Endothelial cell of umbilical vein (primary cell): Measurements from ENCODE around the gene NUDT15. TPM values are rescaled to one million over a fixed set of nuclear protein-coding genes. Genes with fewer than 3 reads are reported as not detected.

Experiments
- BruUV-seq: library from RNA; stranded (reverse); fragments of 400-500 nt; replicated peaks from 2 replicates; lab custom pipeline; 2021; lab: Mats Ljungman, UMichigan
- CTCF ChIA-PET: fragments of 300-600, 350-600 bp; sonication (Branson Sonifier 250); formaldehyde crosslinking; loops from one replicate; lab custom pipeline; 2021; ENCODE audit warnings: antibody characterized with exemption, inconsistent platforms; lab: Charles Lee
- POLR2A ChIA-PET: fragments of 300-600, 350-600 bp; sonication (Branson Sonifier 250); formaldehyde crosslinking; loops from one replicate; lab custom pipeline; 2021; ENCODE audit warnings: antibody characterized with exemption, inconsistent platforms; lab: Charles Lee
- DNase-seq: peaks from one replicate; pipeline ENCODE4 v3.0.0-alpha.2; 2011; ENCODE audit warnings: low read depth, low spot score
- FAIRE-seq: peaks from 2 replicates; lab custom pipeline; 2011; peaks lifted over from hg19 to GRCh38; lab: Jason Lieb, UNC
- H2AFZ ChIP-seq: 2 replicates; pipeline ENCODE4 v1.6.0; 2012; ENCODE audit warnings: low read depth, low read length, control low read depth, inconsistent platforms
- H3K27ac ChIP-seq: 2 replicates; pipeline ENCODE4 v1.5.1; 2011; ENCODE audit warnings: low read depth, mild to moderate bottlenecking, control low read depth, low read length, moderate library complexity; ENCODE audit not compliant: insufficient read depth
- H3K27me3 ChIP-seq, 2 experiments: 2 replicates each; pipeline versions ENCODE4 v1.6.0 to v1.6.1; 2011; ENCODE audit warnings: low read length in 2 of 2, mixed read lengths in 1 of 2; ENCODE audit not compliant: control insufficient read depth in 2 of 2, insufficient read depth in 2 of 2
- H3K36me3 ChIP-seq, 2 experiments: 2 replicates in 1 of 2; 3 replicates in 1 of 2; pipeline ENCODE4 v1.5.1; 2011; ENCODE audit warnings: low read length in 2 of 2, mild to moderate bottlenecking in 1 of 2, moderate library complexity in 1 of 2; ENCODE audit not compliant: control insufficient read depth in 2 of 2, insufficient read depth in 2 of 2; ENCODE audit errors: extremely low read depth in 1 of 2
- H3K4me1 ChIP-seq: 3 replicates; pipeline ENCODE4 v1.5.1; 2011; ENCODE audit warnings: mild to moderate bottlenecking, low read length; ENCODE audit not compliant: control insufficient read depth, insufficient read depth; ENCODE audit errors: extremely low read depth
- H3K4me2 ChIP-seq: 2 replicates; pipeline ENCODE4 v1.6.1; 2011; ENCODE audit warnings: low read length, control low read depth, mixed read lengths; ENCODE audit not compliant: insufficient read depth
- H3K4me3 ChIP-seq, 3 experiments: fragments of 200-600 bp in 1 of 3; sonication (generic), shearing (Covaris generic) in 1 of 3; replicated peaks in 1 of 3; 2 replicates each; pipeline ENCODE4 v1.5.1; 2011 to 2016; ENCODE audit warnings: control low read depth in 3 of 3, low read length in 3 of 3, mild to moderate bottlenecking in 2 of 3, inconsistent platforms in 1 of 3, low read depth in 1 of 3, moderate library complexity in 1 of 3; ENCODE audit not compliant: insufficient read depth in 1 of 3
- H3K79me2 ChIP-seq: 2 replicates; pipeline ENCODE4 v1.6.0; 2012; ENCODE audit warnings: low read length, inconsistent platforms; ENCODE audit not compliant: control insufficient read depth, insufficient read depth
- H3K9ac ChIP-seq: replicated peaks from 2 replicates; pipeline ENCODE3; 2011; ENCODE audit warnings: low read length, control low read depth; ENCODE audit not compliant: insufficient read depth; ENCODE audit errors: extremely low read depth
- H3K9me1 ChIP-seq: replicated peaks from 3 replicates; pipeline ENCODE4 v1.6.0; 2011; ENCODE audit warnings: mild to moderate bottlenecking, low read length; ENCODE audit not compliant: control insufficient read depth, insufficient read depth; ENCODE audit errors: extremely low read depth
- H3K9me3 ChIP-seq: replicated peaks from 2 replicates; pipeline ENCODE4 v1.5.1; 2012; ENCODE audit warnings: low read length, inconsistent platforms; ENCODE audit not compliant: control insufficient read depth, insufficient read depth
- H4K20me1 ChIP-seq: replicated peaks from 2 replicates; pipeline ENCODE3; 2011; ENCODE audit warnings: mild to moderate bottlenecking, low read length; ENCODE audit not compliant: control insufficient read depth, insufficient read depth; ENCODE audit errors: extremely low read depth
- EZH2 ChIP-seq: IDR thresholded peaks from 2 replicates; pipeline ENCODE4 v1.6.1; 2012; ENCODE audit warnings: borderline replicate concordance, low read depth, mild to moderate bottlenecking, moderate library complexity, low read length, inconsistent platforms; ENCODE audit not compliant: severe bottlenecking
- FOS ChIP-seq: IDR thresholded peaks from 2 replicates; pipeline ENCODE4 v1.6.1; 2011; ENCODE audit warnings: mild to moderate bottlenecking, low read length, moderate library complexity, borderline replicate concordance; ENCODE audit not compliant: insufficient read depth
- MYC ChIP-seq: IDR thresholded peaks from one replicate; pipeline ENCODE4 v1.6.1; 2011; ENCODE audit warnings: mild to moderate bottlenecking, low read depth, low read length
- dilution Hi-C: fragments of 300-500 bp; cut with MboI; formaldehyde crosslinking; loops from one replicate; pipeline ENCODE4 v1.15.0; 2019; ENCODE audit warnings: low sequenced_read_pairs; ENCODE audit not compliant: extremely low pct_ligation_motif_present
- intact Hi-C: fragments of 100-400 bp; cut with micrococcal nuclease; formaldehyde crosslinking; loops from one replicate; pipeline ENCODE4 v1.10.0; 2022
- polyA plus RNA-seq, 4 experiments: library from polyadenylated mRNA; depleted of rRNA in 3 of 4; stranded (reverse) in 3 of 4; unstranded in 1 of 4; fragments of >200 nt; gene quantifications; 2 replicates each; pipeline versions ENCODE4 v1.2.1 to v1.2.3, GENCODE V29; 2011 to 2012; ENCODE audit warnings: missing spikeins in 1 of 4
- total RNA-seq: library from RNA; stranded (reverse); gene quantifications from 2 replicates; pipeline ENCODE4 v1.2.3, GENCODE V29; 2021

Gene NUDT15
- total and polyA plus RNA-seq, 2 donors (not counting 3 experiments of a cell fraction or from before 2014, with no cell fraction given), result 13.3 to 21.6 TPM

DNA sequence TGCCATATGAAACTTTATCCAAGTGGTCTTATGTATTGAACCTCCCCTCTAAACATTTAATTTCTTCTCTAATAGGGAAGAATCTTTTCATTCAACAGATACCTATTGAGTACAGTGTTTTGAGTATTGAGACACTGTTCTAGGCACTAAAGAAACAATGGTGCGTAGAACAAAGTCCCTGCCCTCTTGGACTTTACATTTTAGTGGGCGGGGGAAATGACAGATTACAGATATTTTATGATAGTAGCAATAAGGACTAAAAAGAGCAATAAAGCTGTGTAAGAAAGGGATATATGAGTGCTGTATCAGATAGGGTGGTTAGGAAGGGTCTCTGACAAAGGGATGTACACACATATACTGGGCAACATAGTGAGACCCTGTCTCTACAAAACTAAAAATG is 5.4 kb downstream of the NUDT15 start:
- no peak overlapping the region for H2AFZ ChIP-seq
- H3K79me2 ChIP-seq, result peaks cover 4% of the 10 kb centered on the region
- DNase-seq, result no peak
- intact Hi-C loops (no loop called here), dilution Hi-C loops (no loop called here)
- TF ChIP-seq MYC, result no peak
- H3K4me2 ChIP-seq, result no peak overlapping the region
- no peak overlapping the region for H3K9ac ChIP-seq
- H3K27me3 ChIP-seq, result no peaks in the 10 kb centered on the region
- H3K4me1 ChIP-seq, result peaks cover 20% of the 10 kb centered on the region
- H3K4me3 ChIP-seq, result no peak overlapping the region
- H4K20me1 ChIP-seq, result no peaks in the 10 kb centered on the region
- no peaks in the 10 kb centered on the region for H3K9me1 ChIP-seq
- BruUV-seq, result no TSS peak
- no peak for FAIRE-seq
- CTCF ChIA-PET, result no interaction called here
- peaks cover 2 to 3% of the 10 kb centered on the region in 2 experiments for H3K36me3 ChIP-seq
- POLR2A ChIA-PET, result no interaction called here
- no peaks in the 10 kb centered on the region for H3K9me3 ChIP-seq
- no peak overlapping the region for H3K27ac ChIP-seq

DNA sequence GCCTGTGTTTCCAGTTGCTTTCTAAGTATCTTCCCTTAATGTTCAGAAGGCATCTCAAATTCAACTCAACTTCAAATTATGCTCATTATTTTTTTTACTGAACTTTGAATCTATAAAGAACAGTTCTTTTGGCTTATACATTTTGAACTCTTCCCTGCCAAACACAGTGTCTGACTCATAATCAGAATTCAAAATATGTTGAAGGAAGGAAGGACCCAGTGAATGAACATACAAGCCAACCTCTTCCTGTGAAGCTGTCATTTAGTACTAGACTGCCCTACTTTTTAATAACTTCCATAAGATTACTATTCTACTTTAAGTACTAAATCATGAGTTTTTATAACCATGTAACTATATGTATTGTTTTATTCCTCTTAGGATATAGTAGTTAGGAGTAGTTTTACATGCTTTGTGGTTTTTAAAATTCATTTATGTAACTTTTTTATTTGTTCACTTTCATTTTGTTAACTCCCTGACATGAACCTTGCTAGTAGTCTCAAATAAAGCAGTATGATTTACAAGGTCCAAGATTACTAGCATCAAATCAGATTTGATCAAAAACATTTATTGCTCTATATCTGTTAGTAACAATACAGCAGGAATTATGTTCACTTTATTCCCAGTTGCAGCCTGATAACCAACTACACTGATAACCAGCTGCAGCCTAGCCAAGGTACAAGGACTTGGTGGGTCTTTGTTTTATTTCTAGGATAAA is 6.4 kb downstream of the NUDT15 start:
- dilution Hi-C loops, result no loop called here

More for the DNA sequence above, 6.4 kb downstream of the NUDT15 start:
- peak overlapping the region in 1 of 3 experiments; percentile 12 for H3K4me3 ChIP-seq
- ChIA-PET CTCF (interaction anchor here (0.6 kb wide), 1 partner anchor 536 kb away, joined by 3 read pairs; no protein-coding TSS in a partner anchor), POLR2A (no interaction called here)
- DNase-seq, result peak; percentile 67
- H2AFZ ChIP-seq, result no peak overlapping the region
- H3K4me1 ChIP-seq, result peaks cover 13% of the 10 kb centered on the region
- H3K9me1 ChIP-seq, result no peaks in the 10 kb centered on the region
- H3K36me3 ChIP-seq, result peaks cover 2 to 3% of the 10 kb centered on the region in 2 experiments
- intact Hi-C loops, result no loop called here
- peaks cover 1% of the 10 kb centered on the region for H3K79me2 ChIP-seq
- H3K4me2 ChIP-seq, result peak overlapping the region; percentile 62
- no peak overlapping the region for H3K9ac ChIP-seq
- no peaks in the 10 kb centered on the region for H3K9me3 ChIP-seq
- H3K27ac ChIP-seq, result peak overlapping the region; percentile 21
- TF ChIP-seq EZH2 (no peak), FOS (peak; percentile 59)
- FAIRE-seq, result peak; percentile 72
- no peaks in the 10 kb centered on the region for H4K20me1 ChIP-seq
- BruUV-seq, result no TSS peak
- H3K27me3 ChIP-seq, result no peaks in the 10 kb centered on the region
